ENCODE data around the gene CST2.
"Not testable (repeated sequence)": the region's sequence is repeated elsewhere in the genome, so short reads cannot be mapped to it uniquely, and the experiment has no call there.

The CST2 gene, protein sequence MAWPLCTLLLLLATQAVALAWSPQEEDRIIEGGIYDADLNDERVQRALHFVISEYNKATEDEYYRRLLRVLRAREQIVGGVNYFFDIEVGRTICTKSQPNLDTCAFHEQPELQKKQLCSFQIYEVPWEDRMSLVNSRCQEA

DNA sequence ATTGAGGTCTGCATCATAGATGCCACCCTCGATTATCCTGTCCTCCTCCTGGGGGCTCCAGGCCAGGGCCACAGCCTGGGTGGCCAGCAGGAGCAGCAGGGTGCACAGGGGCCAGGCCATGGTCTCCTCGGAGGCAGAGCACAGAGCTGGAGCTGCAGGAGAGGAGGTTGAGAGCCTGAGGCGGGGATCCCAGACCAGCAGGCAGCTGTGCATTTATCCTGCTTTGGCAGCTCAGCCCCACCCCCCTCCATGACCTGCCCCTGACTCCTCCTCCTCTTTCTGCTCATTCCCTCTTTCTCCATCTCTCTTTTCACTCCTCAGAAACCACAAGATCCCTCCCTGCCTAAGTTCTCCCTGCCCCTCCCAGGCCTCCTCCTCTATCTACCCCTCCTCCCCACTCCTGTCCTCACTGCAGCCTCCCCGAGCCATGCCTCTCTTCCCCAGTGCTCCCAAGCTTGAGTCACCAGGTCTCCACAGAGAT lies at the start of gene CST2:
Gene CST2 (minus strand): TSS at position 189 of the 481 bp plus-strand sequence. CDS start 69 bp downstream, at position 120.
- no peak for DNase-seq

DNA sequence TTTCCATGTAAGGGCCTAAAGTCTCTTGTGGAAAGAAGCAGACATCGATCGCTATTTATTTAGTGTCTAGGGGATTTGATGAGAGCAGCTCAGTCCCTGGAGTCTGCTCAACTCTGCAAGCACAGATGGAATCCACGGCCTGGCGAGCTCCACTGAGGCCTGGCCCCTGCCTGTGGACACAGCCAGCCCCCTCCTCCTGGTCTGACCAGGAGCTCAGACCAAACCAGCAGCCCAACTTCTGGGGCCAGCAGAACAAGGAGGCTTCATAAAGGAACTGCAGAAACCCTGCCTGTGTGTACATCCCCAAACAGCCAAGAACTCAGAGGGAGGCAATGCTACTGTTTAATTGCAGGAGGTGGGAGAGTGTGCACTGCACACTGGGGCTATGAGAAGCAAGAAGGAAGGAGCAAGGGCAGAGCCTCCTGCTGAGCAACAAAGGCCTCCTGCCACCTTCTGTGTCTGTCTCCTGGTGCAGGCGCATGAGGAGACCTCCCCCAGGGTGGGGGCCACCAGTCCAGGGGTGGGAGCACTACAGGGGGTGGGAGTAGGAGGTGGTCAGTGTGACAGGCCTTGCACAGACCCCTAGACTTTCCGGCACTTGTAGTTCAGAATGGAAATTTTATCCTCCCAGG lies 49.2 kb upstream of the CST2 start:
- no peak for DNase-seq

DNA sequence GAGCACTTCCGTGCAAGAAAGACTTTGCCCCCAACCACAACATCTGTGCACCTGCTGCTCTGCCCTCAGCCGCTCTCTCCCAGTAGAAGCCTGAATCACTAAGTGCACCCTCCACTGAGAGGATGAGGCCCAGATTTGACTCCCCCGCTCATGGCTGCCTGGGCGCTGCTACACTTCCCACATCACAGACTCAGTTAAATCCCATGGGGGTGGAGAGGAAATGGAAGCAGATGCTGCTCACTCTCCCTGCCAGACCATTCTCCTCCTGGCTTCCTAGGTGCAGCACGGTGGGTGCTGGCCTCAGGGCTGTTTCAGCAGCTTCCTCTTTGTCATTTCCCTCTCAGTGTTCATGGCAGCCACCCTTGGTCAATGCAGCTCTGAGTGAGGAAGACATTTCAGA lies 48.2 kb upstream of the CST2 start:
- DNase-seq: no peak

- no peak for DNase-seq
These were observed 47.0 kb upstream of the CST2 start for GRCh38 chr20:23873370-23874015.

DNA sequence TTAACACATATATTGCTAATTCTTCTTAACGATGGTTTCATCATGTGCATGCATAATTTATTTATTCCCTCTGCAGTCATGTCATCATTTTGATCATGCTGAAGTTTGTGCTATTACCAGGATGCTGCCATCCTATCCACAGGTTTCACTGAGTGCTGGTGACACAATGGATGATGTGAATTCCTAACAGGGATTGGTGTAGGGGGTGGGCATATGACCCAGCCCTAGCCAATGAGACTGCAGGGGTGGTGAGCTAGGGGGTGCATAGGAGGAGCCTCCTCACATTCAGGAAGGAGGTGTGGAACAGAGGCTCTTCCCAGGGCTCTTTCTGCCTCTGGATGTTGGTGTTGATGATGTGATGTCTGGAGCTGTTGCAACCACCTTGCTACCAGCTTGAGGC lies 45.5 kb upstream of the CST2 start:
- DNase-seq: no peak

DNA sequence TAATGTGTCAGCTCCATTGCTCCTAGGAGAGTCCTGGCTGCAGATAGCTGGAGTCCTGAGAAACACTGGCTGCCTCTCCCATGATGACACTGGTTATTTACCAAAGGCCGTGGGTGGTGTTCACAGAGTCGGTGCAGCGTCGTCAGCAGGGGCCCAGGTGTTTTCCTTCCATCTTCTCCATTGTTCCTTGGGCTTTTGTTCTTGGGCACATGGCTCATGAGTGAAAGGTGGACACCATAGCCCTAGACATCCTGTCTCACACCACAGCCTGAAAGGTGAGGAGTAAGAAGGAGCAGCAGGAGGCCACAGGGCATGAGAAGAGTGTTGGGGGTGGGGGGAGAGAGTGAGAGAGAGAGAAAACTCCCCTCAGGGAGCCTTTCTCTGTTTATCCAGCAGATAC lies 43.9 kb upstream of the CST2 start:
- DNase-seq: no peak

- DNase-seq: no peak
These were observed 43.0 kb upstream of the CST2 start for GRCh38 chr20:23869520-23869919.

- DNase-seq: no peak
These were observed 41.8 kb upstream of the CST2 start for GRCh38 chr20:23868321-23868720.

- peak; percentile 9 for DNase-seq
These were observed 40.7 kb upstream of the CST2 start for GRCh38 chr20:23867152-23867776.

GRCh38 chr20:23860771-23861170 lies 34.2 kb upstream of the CST2 start:
- not testable (repeated sequence) for DNase-seq

DNA sequence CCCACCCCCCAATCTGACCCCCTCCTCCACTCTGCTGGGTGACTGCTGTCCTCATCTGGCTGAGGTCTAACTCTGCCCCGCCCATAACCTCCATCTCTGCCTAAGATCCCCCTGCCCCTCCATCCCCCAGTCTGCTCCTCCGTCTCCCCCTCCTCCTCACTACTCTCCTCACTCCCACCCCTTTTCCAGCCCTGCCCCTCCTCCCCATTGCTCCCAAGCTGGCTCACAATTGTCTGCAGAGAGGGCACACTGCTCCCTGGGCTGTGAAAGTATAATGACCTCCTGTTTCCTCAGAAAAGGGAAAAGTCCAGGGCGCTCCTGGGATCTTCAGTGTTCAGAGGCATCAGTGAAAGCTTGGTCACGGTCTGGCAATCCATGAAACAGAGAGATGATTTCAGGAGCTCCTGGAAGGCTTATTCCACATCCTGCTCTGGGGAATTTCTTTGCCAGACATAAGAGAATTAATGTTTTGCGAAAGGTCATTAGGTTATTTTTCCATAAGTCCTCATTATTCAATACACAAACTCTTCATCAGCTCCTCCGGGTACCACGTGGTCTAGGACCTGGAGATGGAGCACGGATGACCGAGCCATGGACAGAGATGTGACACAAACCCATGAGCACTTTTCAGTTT lies 31.6 kb upstream of the CST2 start:
- DNase-seq: no peak

DNA sequence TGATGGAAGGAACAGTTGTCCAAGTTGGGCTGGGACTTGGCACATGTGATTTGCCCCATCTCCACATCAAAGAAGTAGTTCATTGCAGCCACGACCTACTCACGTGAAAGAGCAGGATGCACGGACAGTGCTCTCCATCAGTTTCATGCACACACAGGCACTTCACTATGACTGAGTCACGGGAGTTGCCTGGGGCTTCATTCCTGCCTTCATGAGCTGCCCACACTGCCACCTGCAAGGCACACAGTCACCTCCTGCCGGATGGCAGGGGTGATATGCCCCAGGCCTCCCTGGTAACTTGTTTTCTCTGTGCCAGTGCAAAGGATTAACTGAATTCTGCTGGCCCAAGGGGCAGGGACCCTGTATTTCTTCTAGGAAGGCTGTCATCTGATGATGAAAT lies 30.2 kb upstream of the CST2 start:
- DNase-seq: no peak

- no peak for DNase-seq
These were observed 29.7 kb upstream of the CST2 start for GRCh38 chr20:23856226-23856625.

GRCh38 chr20:23841693-23842092 lies 15.2 kb upstream of the CST2 start:
- no peak for DNase-seq

DNA sequence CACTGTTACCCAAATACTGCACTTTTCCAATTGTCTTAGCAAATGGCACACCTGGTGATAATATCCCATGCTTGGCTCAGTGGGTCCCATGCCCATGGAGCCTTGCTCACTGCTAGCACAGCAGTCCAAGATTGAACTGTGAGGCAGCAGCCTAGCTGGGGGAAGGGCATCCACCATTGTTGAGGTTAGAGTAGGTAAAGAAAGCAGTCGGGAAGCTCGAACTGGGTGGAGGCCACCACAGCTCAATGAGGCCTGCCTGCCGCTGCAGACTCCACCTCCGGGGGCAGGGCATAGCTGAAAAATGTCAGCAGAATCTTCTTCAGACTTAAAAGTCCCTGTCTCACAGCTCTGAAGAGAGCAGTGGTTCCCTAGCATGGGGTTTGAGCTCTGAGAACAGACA lies 9.2 kb upstream of the CST2 start:
- no peak for DNase-seq

- no peak for DNase-seq
These were observed 6.4 kb upstream of the CST2 start for GRCh38 chr20:23832775-23833513.

DNA sequence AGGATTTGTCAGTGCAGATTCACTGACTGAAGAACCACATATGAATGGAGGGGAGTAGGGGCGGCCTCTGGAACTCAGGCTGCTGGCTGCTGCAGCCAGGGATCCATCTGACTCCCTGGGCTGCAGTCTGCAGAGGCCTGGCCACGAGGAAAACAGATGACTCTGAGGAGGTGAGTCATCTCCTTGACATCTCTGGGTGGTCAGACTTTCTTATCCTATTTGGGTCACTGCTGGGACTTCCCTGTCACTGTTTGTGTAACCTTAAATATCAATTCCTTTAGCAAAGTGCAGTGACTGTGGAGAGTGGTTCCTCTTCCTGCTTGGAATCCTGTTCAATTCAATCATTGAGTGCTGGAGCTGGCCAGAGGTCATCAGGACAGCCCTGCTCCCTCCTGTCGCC lies 5.4 kb upstream of the CST2 start:
- not testable (repeated sequence) for DNase-seq

DNA sequence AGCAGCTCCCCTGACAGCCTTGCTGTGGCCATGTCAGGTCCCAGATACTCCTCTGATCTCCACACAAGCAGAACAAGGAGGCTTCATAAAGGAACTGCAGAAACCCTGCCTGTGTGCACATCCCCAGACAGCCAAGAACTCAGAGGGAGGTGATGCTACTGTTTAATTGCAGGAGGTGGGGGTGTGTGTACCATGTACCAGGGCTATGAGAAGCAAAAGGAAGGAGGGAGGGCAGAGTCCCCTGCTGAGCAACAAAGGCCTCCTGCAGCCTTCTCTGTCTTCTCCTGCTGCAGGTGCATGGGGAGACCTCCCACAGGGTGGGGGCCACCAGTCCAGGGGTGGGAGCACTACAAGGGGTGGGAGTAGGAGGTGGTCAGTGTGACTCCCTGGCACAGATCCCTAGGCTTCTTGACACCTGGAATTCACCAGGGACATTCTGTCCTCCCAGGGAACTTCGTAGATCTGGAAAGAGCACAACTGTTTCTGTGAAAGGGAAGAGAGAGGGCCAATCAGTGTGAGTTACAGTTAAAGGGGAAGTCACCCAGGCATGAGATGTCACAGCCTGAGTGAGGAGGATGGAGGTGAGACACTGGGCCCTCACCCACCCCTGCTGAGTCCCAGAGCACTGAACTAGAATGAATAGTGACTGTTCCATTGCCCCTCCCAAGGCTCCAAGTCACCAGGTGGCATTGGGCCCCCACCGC lies 2.8 kb downstream of the CST2 start:
- DNase-seq: no peak

- no peak for DNase-seq
These were observed 3.4 kb downstream of the CST2 start for GRCh38 chr20:23823111-23823510.

DNA sequence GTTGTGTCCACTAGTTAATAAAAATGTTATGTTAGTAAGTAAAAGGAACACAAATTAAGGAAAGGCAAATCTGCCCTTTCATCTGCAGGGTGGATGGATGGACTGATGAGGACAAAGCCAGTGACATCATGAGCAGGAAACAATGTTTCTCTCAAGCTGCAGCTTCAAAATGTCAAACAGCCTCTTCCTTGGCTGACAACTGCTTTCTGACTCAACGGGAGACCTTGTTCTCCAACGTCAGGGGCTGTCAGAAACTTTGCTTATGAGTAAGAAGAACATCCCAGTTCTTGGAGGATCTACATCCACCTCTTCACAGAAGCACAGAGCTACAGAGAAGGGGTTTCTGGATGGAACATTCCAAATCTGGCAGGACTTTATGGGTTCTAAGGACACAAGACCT lies 6.0 kb downstream of the CST2 start:
- no peak for DNase-seq

- not testable (repeated sequence) for DNase-seq
These were observed 15.0 kb downstream of the CST2 start for GRCh38 chr20:23811559-23811958.

DNA sequence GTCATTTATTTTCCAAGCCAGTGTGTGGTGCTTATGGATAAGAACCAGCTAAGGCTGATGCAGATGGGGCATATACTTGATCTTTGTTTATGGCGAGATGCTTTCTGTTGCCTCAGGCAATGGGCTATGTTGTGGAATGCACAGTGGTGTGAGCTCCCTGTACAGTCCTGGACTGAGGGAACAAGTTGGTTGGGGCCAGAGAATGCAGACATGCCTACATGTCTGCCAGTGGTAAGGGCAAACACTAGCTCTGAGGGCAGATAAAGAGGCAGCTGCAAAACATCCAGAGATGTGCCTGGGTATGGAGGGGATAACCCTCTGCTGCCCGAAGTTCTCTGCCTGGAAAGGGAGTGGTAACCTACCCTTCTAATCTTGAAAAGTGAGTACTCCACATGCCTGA lies 16.2 kb downstream of the CST2 start:
- DNase-seq: not testable (repeated sequence)
